Natural killer cell (primary cell): Measurements from ENCODE around the gene IL9. TPM values are rescaled to one million over a fixed set of nuclear protein-coding genes. Genes with fewer than 3 reads are reported as not detected.

Experiments
- ATAC-seq, 3 donors: fragments of 150-1000 bp in 2 of 3; fragments of 200-7000 bp in 1 of 3; cut with Tn5 transposase; 1 replicate in 1 of 3; 2 replicates in 2 of 3; pipeline ENCODE4 v1.10.0; 2021; ENCODE audit warnings: mild to moderate bottlenecking in 2 of 3, moderate library complexity in 2 of 3
- DNase-seq, 2 donors: peaks; one replicate each; pipeline versions ENCODE4 v3.0.0 to v3.0.0-alpha.2; 2013 to 2021; ENCODE audit warnings: mixed read lengths in 1 of 2
- H3K27ac ChIP-seq: one replicate; pipeline ENCODE4 v1.5.1; 2013; ENCODE audit warnings: mild to moderate bottlenecking, low read length
- H3K27me3 ChIP-seq: one replicate; pipeline ENCODE4 v1.6.1; 2013; ENCODE audit warnings: low read length; ENCODE audit not compliant: control insufficient read depth, insufficient read depth
- H3K36me3 ChIP-seq: one replicate; pipeline ENCODE4 v1.6.1; 2013; ENCODE audit warnings: low read length; ENCODE audit not compliant: control insufficient read depth, insufficient read depth
- H3K4me1 ChIP-seq: one replicate; pipeline ENCODE4 v1.6.1; 2013; ENCODE audit warnings: low read length; ENCODE audit not compliant: control insufficient read depth, insufficient read depth
- H3K4me3 ChIP-seq: one replicate; pipeline ENCODE4 v1.5.1; 2013; ENCODE audit warnings: low read length
- H3K9me3 ChIP-seq: one replicate; pipeline ENCODE4 v1.6.1; 2013; ENCODE audit warnings: low read length; ENCODE audit not compliant: control insufficient read depth, insufficient read depth
- H3K27ac Mint-ChIP-seq, 2 donors: one replicate each; pipeline ENCODE4 v1.8.0; 2022; ENCODE audit warnings: mild to moderate bottlenecking in 2 of 2, mixed read lengths in 2 of 2, moderate library complexity in 1 of 2
- H3K27me3 Mint-ChIP-seq, 2 donors: one replicate each; pipeline ENCODE4 v1.8.0; 2022; ENCODE audit warnings: low read depth in 2 of 2, mixed read lengths in 2 of 2
- H3K36me3 Mint-ChIP-seq: one replicate; pipeline ENCODE4 v1.8.0; 2022; ENCODE audit warnings: mixed read lengths
- H3K4me1 Mint-ChIP-seq, 2 donors: one replicate each; pipeline ENCODE4 v1.8.0; 2022; ENCODE audit warnings: mixed read lengths in 2 of 2
- H3K4me3 Mint-ChIP-seq: one replicate; pipeline ENCODE4 v1.8.0; 2022; ENCODE audit warnings: mild to moderate bottlenecking, moderate library complexity, mixed read lengths
- H3K9me3 Mint-ChIP-seq, 2 donors: one replicate each; pipeline ENCODE4 v1.8.0; 2022; ENCODE audit warnings: mixed read lengths in 2 of 2
- WGBS: methylation state at CpG from one replicate; pipeline ENCODE4 v1.1.7; 2013; ENCODE audit warnings: missing lambda C conversion rate; ENCODE audit not compliant: insufficient coverage; 5-methylcytosine and 5-hydroxymethylcytosine counted together
- intact Hi-C: fragments of 100-400 bp; cut with micrococcal nuclease; formaldehyde crosslinking; loops from one replicate; pipeline ENCODE4 v1.14.2; 2022
- total RNA-seq, 4 donors: library from RNA; stranded (reverse); fragments of 120-200 nt in 1 of 4; gene quantifications; one replicate each; pipeline versions ENCODE4 v1.2.3 to v1.2.4, GENCODE V29; 2013 to 2022
- TF ChIP-seq, protein P1 (sequence below): fragments of 200-600 bp; IDR thresholded peaks from one replicate; pipeline ENCODE4 v1.8.0; 2022; ENCODE audit warnings: antibody characterized with exemption

The IL9 gene
- total RNA-seq, 3 donors from 2014 or later (not counting 1 experiment from before 2014, with no cell fraction given): not detected

GRCh38 chr5:135915466-135916001 is 19.9 kb upstream of the IL9 start:
- peaks cover 34 to 37% of the 10 kb centered on the region in 2 donors for H3K27me3 Mint-ChIP-seq
- no peak overlapping the region for H3K27ac ChIP-seq
- H3K4me1 Mint-ChIP-seq: peaks cover 16 to 22% of the 10 kb centered on the region in 2 donors

DNA sequence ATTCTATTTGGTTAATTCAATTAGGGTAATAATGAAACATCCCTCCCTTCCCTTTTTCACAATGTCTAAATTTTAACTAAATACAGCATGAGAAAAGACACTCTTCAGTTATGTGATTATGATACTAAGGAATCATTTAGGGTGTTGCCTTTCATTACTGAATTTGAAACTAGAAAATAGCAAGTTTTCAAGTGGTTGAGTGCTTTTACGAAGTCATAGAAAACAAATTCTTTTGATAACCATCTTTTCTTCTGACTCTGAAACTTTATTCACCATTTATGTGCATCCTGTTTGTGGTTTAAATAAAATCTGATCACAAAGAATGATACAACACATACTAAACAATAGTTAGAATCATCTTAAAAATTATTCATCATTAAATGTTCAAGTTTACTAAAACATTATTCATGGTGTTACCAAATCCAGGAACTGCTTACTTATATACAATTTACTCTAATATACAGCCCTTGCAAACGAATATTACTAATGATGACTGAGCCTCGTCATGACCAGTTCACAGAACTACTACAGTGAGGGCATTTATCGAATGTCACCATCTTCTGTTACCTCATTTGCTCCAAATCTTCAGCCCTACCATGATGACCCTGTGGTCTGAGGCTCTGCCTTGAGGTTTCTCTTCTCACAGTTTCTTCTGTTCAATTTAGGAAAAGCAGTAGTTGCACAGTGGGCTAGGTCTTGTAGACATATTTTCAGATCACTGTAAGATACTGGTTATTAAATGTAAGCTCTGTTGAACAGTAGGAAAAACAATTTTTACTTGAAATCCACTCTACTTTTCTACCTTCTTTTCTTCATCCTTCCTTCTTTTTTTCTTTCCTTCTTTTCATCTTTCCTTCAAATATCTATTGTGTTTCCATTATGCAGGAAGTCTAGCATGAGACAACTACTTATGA is 18.3 kb upstream of the IL9 start:
- peaks cover 5% of the 10 kb centered on the region for H3K4me1 ChIP-seq
- no peak overlapping the region for H3K4me3 ChIP-seq
- no peak overlapping the region for H3K27ac ChIP-seq
- TF ChIP-seq, protein P1, sequence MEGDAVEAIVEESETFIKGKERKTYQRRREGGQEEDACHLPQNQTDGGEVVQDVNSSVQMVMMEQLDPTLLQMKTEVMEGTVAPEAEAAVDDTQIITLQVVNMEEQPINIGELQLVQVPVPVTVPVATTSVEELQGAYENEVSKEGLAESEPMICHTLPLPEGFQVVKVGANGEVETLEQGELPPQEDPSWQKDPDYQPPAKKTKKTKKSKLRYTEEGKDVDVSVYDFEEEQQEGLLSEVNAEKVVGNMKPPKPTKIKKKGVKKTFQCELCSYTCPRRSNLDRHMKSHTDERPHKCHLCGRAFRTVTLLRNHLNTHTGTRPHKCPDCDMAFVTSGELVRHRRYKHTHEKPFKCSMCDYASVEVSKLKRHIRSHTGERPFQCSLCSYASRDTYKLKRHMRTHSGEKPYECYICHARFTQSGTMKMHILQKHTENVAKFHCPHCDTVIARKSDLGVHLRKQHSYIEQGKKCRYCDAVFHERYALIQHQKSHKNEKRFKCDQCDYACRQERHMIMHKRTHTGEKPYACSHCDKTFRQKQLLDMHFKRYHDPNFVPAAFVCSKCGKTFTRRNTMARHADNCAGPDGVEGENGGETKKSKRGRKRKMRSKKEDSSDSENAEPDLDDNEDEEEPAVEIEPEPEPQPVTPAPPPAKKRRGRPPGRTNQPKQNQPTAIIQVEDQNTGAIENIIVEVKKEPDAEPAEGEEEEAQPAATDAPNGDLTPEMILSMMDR: no peak
- Mint-ChIP-seq H3K27ac (no peak overlapping the region), H3K27me3 (peaks cover 44 to 53% of the 10 kb centered on the region in 2 donors), H3K4me3 (no peak overlapping the region), H3K36me3 (no peaks in the 10 kb centered on the region), H3K9me3 (peaks cover 4 to 12% of the 10 kb centered on the region in 2 donors), H3K4me1 (peaks cover 16 to 22% of the 10 kb centered on the region in 2 donors)
- DNase-seq (no peak), ATAC-seq (peak in 2 of 3 donors; percentile 30 to 33)
- intact Hi-C loops: no loop called here
- H3K9me3 ChIP-seq: no peaks in the 10 kb centered on the region
- no peaks in the 10 kb centered on the region for H3K36me3 ChIP-seq
- H3K27me3 ChIP-seq: peaks cover 15% of the 10 kb centered on the region
- 38% methylated on average over 3 of the region's 4 CpGs for WGBS

More at GRCh38 chr5:135915466-135916001, 19.9 kb upstream of the IL9 start:
- Histone ChIP-seq H3K4me1 (peaks cover 5% of the 10 kb centered on the region), H3K9me3 (no peaks in the 10 kb centered on the region), H3K27me3 (peaks cover 15% of the 10 kb centered on the region), H3K4me3 (no peak overlapping the region), H3K36me3 (no peaks in the 10 kb centered on the region)
- Mint-ChIP-seq H3K27ac (no peak overlapping the region), H3K9me3 (peaks cover 4 to 12% of the 10 kb centered on the region in 2 donors), H3K36me3 (no peaks in the 10 kb centered on the region), H3K4me3 (no peak overlapping the region)
- DNase-seq (no peak), ATAC-seq (no peak)
- 91% methylated on average over 4 of the region's 5 CpGs for WGBS
- intact Hi-C loops: no loop called here
- TF ChIP-seq, protein P1: no peak

- H3K27ac Mint-ChIP-seq: no peak overlapping the region
- intact Hi-C loops: no loop called here
- H3K4me1 Mint-ChIP-seq: no peaks in the 10 kb centered on the region
- peaks cover 26 to 67% of the 10 kb centered on the region in 2 donors for H3K27me3 Mint-ChIP-seq
- H3K27ac ChIP-seq: no peak overlapping the region
- H3K4me3 Mint-ChIP-seq: no peak overlapping the region
- TF ChIP-seq, protein P1: no peak
- ATAC-seq (no peak), DNase-seq (no peak)
- no CpG with 5 or more reads among the region's 1 CpG for WGBS
- H3K27me3 ChIP-seq: peaks cover 5% of the 10 kb centered on the region
- H3K4me1 ChIP-seq: no peaks in the 10 kb centered on the region
- H3K9me3 ChIP-seq: no peaks in the 10 kb centered on the region
- no peak overlapping the region for H3K4me3 ChIP-seq
- H3K36me3 ChIP-seq: no peaks in the 10 kb centered on the region
- no peaks in the 10 kb centered on the region for H3K36me3 Mint-ChIP-seq
- no peaks in the 10 kb centered on the region for H3K9me3 Mint-ChIP-seq
Observed at GRCh38 chr5:135905144-135905543, 9.5 kb upstream of the IL9 start.
